Natural killer cell (primary cell): ENCODE results near the gene MMP2. TPM values are rescaled to one million over a fixed set of nuclear protein-coding genes. Genes with fewer than 3 reads are reported as not detected.

ENCODE experiments used
- ATAC-seq, 3 donors: fragments of 150-1000 bp in 2 of 3; fragments of 200-7000 bp in 1 of 3; cut with Tn5 transposase; 1 replicate in 1 of 3; 2 replicates in 2 of 3; pipeline ENCODE4 v1.10.0; 2021; ENCODE audit warnings: mild to moderate bottlenecking in 2 of 3, moderate library complexity in 2 of 3
- DNase-seq, 2 donors: peaks; one replicate each; pipeline versions ENCODE4 v3.0.0 to v3.0.0-alpha.2; 2013 to 2021; ENCODE audit warnings: mixed read lengths in 1 of 2
- H3K27ac ChIP-seq: one replicate; pipeline ENCODE4 v1.5.1; 2013; ENCODE audit warnings: mild to moderate bottlenecking, low read length
- H3K27me3 ChIP-seq: one replicate; pipeline ENCODE4 v1.6.1; 2013; ENCODE audit warnings: low read length; ENCODE audit not compliant: control insufficient read depth, insufficient read depth
- H3K36me3 ChIP-seq: one replicate; pipeline ENCODE4 v1.6.1; 2013; ENCODE audit warnings: low read length; ENCODE audit not compliant: control insufficient read depth, insufficient read depth
- H3K4me1 ChIP-seq: one replicate; pipeline ENCODE4 v1.6.1; 2013; ENCODE audit warnings: low read length; ENCODE audit not compliant: control insufficient read depth, insufficient read depth
- H3K4me3 ChIP-seq: one replicate; pipeline ENCODE4 v1.5.1; 2013; ENCODE audit warnings: low read length
- H3K9me3 ChIP-seq: one replicate; pipeline ENCODE4 v1.6.1; 2013; ENCODE audit warnings: low read length; ENCODE audit not compliant: control insufficient read depth, insufficient read depth
- H3K27ac Mint-ChIP-seq, 2 donors: one replicate each; pipeline ENCODE4 v1.8.0; 2022; ENCODE audit warnings: mild to moderate bottlenecking in 2 of 2, mixed read lengths in 2 of 2, moderate library complexity in 1 of 2
- H3K27me3 Mint-ChIP-seq, 2 donors: one replicate each; pipeline ENCODE4 v1.8.0; 2022; ENCODE audit warnings: low read depth in 2 of 2, mixed read lengths in 2 of 2
- H3K36me3 Mint-ChIP-seq: one replicate; pipeline ENCODE4 v1.8.0; 2022; ENCODE audit warnings: mixed read lengths
- H3K4me1 Mint-ChIP-seq, 2 donors: one replicate each; pipeline ENCODE4 v1.8.0; 2022; ENCODE audit warnings: mixed read lengths in 2 of 2
- H3K4me3 Mint-ChIP-seq: one replicate; pipeline ENCODE4 v1.8.0; 2022; ENCODE audit warnings: mild to moderate bottlenecking, moderate library complexity, mixed read lengths
- H3K9me3 Mint-ChIP-seq, 2 donors: one replicate each; pipeline ENCODE4 v1.8.0; 2022; ENCODE audit warnings: mixed read lengths in 2 of 2
- WGBS: methylation state at CpG from one replicate; pipeline ENCODE4 v1.1.7; 2013; ENCODE audit warnings: missing lambda C conversion rate; ENCODE audit not compliant: insufficient coverage; 5-methylcytosine and 5-hydroxymethylcytosine counted together
- intact Hi-C: fragments of 100-400 bp; cut with micrococcal nuclease; formaldehyde crosslinking; loops from one replicate; pipeline ENCODE4 v1.14.2; 2022
- total RNA-seq, 4 donors: library from RNA; stranded (reverse); fragments of 120-200 nt in 1 of 4; gene quantifications; one replicate each; pipeline versions ENCODE4 v1.2.3 to v1.2.4, GENCODE V29; 2013 to 2022
- TF ChIP-seq, protein P1 (sequence below): fragments of 200-600 bp; IDR thresholded peaks from one replicate; pipeline ENCODE4 v1.8.0; 2022; ENCODE audit warnings: antibody characterized with exemption

MMP2 gene
- total RNA-seq, 3 donors from 2014 or later (not counting 1 experiment from before 2014, with no cell fraction given), result not detected

GRCh38 chr16:55495616-55496289 is 16.8 kb downstream of the MMP2 start:
- Mint-ChIP-seq H3K36me3 (no peaks in the 10 kb centered on the region), H3K27ac (no peak overlapping the region), H3K4me3 (no peak overlapping the region), H3K27me3 (peaks cover 0 to 2% of the 10 kb centered on the region in 2 donors), H3K4me1 (no peaks in the 10 kb centered on the region), H3K9me3 (no peaks in the 10 kb centered on the region)
- H3K36me3 ChIP-seq, result no peaks in the 10 kb centered on the region
- no peak for ATAC-seq
- H3K4me1 ChIP-seq, result no peaks in the 10 kb centered on the region
- intact Hi-C loops, result no loop called here
- H3K27ac ChIP-seq, result no peak overlapping the region
- no peak overlapping the region for H3K4me3 ChIP-seq
- DNase-seq, result no peak
- 86% methylated on average over 6 of the region's 7 CpGs for WGBS
- H3K27me3 ChIP-seq, result no peaks in the 10 kb centered on the region
- H3K9me3 ChIP-seq, result no peaks in the 10 kb centered on the region
- TF ChIP-seq, protein P1, sequence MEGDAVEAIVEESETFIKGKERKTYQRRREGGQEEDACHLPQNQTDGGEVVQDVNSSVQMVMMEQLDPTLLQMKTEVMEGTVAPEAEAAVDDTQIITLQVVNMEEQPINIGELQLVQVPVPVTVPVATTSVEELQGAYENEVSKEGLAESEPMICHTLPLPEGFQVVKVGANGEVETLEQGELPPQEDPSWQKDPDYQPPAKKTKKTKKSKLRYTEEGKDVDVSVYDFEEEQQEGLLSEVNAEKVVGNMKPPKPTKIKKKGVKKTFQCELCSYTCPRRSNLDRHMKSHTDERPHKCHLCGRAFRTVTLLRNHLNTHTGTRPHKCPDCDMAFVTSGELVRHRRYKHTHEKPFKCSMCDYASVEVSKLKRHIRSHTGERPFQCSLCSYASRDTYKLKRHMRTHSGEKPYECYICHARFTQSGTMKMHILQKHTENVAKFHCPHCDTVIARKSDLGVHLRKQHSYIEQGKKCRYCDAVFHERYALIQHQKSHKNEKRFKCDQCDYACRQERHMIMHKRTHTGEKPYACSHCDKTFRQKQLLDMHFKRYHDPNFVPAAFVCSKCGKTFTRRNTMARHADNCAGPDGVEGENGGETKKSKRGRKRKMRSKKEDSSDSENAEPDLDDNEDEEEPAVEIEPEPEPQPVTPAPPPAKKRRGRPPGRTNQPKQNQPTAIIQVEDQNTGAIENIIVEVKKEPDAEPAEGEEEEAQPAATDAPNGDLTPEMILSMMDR, result no peak

- Histone ChIP-seq H3K36me3 (no peaks in the 10 kb centered on the region), H3K9me3 (no peaks in the 10 kb centered on the region), H3K4me3 (no peak overlapping the region), H3K27ac (no peak overlapping the region), H3K4me1 (no peaks in the 10 kb centered on the region), H3K27me3 (no peaks in the 10 kb centered on the region)
- TF ChIP-seq, protein P1, result no peak
- DNase-seq (no peak), ATAC-seq (no peak)
- 4% methylated on average over 7 of the region's 8 CpGs for WGBS
- Mint-ChIP-seq H3K36me3 (no peaks in the 10 kb centered on the region), H3K9me3 (no peaks in the 10 kb centered on the region), H3K27ac (no peak overlapping the region), H3K27me3 (peaks cover 0 to 2% of the 10 kb centered on the region in 2 donors), H3K4me3 (no peak overlapping the region), H3K4me1 (no peaks in the 10 kb centered on the region)
- intact Hi-C loops, result no loop called here
Observed at GRCh38 chr16:55496509-55497145, 17.6 kb downstream of the MMP2 start.

GRCh38 chr16:55497558-55497957 is 18.6 kb downstream of the MMP2 start:
- TF ChIP-seq, protein P1, result no peak
- Mint-ChIP-seq H3K9me3 (no peaks in the 10 kb centered on the region), H3K36me3 (no peaks in the 10 kb centered on the region), H3K27me3 (peaks cover 0 to 2% of the 10 kb centered on the region in 2 donors), H3K4me1 (no peaks in the 10 kb centered on the region), H3K27ac (no peak overlapping the region), H3K4me3 (no peak overlapping the region)
- no peaks in the 10 kb centered on the region for H3K36me3 ChIP-seq
- H3K9me3 ChIP-seq, result no peaks in the 10 kb centered on the region
- 96% methylated on average over 5 of the region's 5 CpGs for WGBS
- DNase-seq (no peak), ATAC-seq (no peak)
- no peak overlapping the region for H3K4me3 ChIP-seq
- intact Hi-C loops, result no loop called here
- H3K27ac ChIP-seq, result no peak overlapping the region
- no peaks in the 10 kb centered on the region for H3K27me3 ChIP-seq
- H3K4me1 ChIP-seq, result no peaks in the 10 kb centered on the region
